Measurements from ENCODE around the gene MPL.

GRCh38 chr1:43338001-43338400, 383 bp downstream of the MPL start:
- TF ChIP-seq EZH2 (IDR thresholded peaks at IDR 0.05; ENCODE audit: borderline replicate concordance, low read depth, low read length, poor library complexity, severe bottlenecking) (no peak), CTCF (conservative IDR thresholded peaks at IDR 0.05; ENCODE audit: low read depth, low read length) (no peak)

All from A673 (cell line).